MM.1S (cell line): Measurements from ENCODE around the gene MAML3.

Experiments used
- DNase-seq: peaks from one replicate; pipeline ENCODE4 v3.0.0-alpha.2; 2015
- H2AFZ ChIP-seq: fragments of 300-600 bp; sonication (generic); 2 replicates; pipeline ENCODE4 v1.6.0; 2016; ENCODE audit warnings: antibody characterized with exemption, low read length
- H3F3A ChIP-seq: fragments of 300-600 bp; sonication (generic); 2 replicates; pipeline ENCODE4 v1.6.1; 2016; ENCODE audit warnings: mild to moderate bottlenecking, antibody characterized with exemption, low read length, moderate library complexity, mixed read lengths; ENCODE audit not compliant: insufficient read depth
- H3K27ac ChIP-seq: fragments of 300-600 bp; sonication (generic); 2 replicates; pipeline ENCODE4 v1.5.1; 2016; ENCODE audit warnings: mild to moderate bottlenecking, low read length
- H3K27me3 ChIP-seq: fragments of 300-600 bp; sonication (generic); replicated peaks from 2 replicates; pipeline ENCODE4 v1.6.0; 2016; ENCODE audit warnings: low read length; ENCODE audit not compliant: insufficient read depth
- H3K36me3 ChIP-seq: fragments of 300-600 bp; sonication (generic); replicated peaks from 2 replicates; pipeline ENCODE4 v1.6.1; 2016; ENCODE audit warnings: mild to moderate bottlenecking, low read length, mixed read lengths; ENCODE audit not compliant: insufficient read depth
- H3K4me1 ChIP-seq: fragments of 300-600 bp; sonication (generic); 2 replicates; pipeline ENCODE4 v1.6.1; 2016; ENCODE audit warnings: low read length, mixed read lengths
- H3K4me2 ChIP-seq: fragments of 300-600 bp; sonication (generic); 2 replicates; pipeline ENCODE4 v1.6.0; 2016; ENCODE audit warnings: low read depth, low read length
- H3K4me3 ChIP-seq: fragments of 300-600 bp; sonication (generic); 2 replicates; pipeline ENCODE4 v1.5.1; 2016; ENCODE audit warnings: low read length, mixed read lengths
- H3K79me2 ChIP-seq: fragments of 300-600 bp; sonication (generic); 2 replicates; pipeline ENCODE4 v1.6.1; 2016; ENCODE audit warnings: mixed run types, low read length, mixed read lengths
- H3K9ac ChIP-seq: fragments of 300-600 bp; sonication (generic); 2 replicates; pipeline ENCODE4 v1.6.1; 2016; ENCODE audit warnings: low read length, mixed read lengths
- H3K9me2 ChIP-seq: fragments of 300-600 bp; sonication (generic); replicated peaks from 2 replicates; pipeline ENCODE4 v1.6.1; 2016; ENCODE audit warnings: mild to moderate bottlenecking, low read length, mixed read lengths; ENCODE audit not compliant: insufficient read depth
- H3K9me3 ChIP-seq: fragments of 300-600 bp; sonication (generic); replicated peaks from 2 replicates; pipeline ENCODE4 v1.6.1; 2016; ENCODE audit warnings: mild to moderate bottlenecking, low read length, mixed read lengths; ENCODE audit not compliant: insufficient read depth
- H4K20me1 ChIP-seq: fragments of 300-600 bp; sonication (generic); 2 replicates; pipeline ENCODE4 v1.6.1; 2016; ENCODE audit warnings: mild to moderate bottlenecking, low read length, moderate library complexity, mixed read lengths; ENCODE audit not compliant: insufficient read depth
- EZH2 ChIP-seq: fragments of 300-600 bp; sonication (generic); optimal IDR thresholded peaks from 2 replicates; pipeline ENCODE3; 2017; ENCODE audit warnings: low read depth, mild to moderate bottlenecking, antibody characterized with exemption, low read length, mixed read lengths
- EZH2phosphoT487 ChIP-seq: fragments of 300-600 bp; sonication (generic); IDR thresholded peaks from 2 replicates; pipeline ENCODE4 v1.6.1; 2018; ENCODE audit warnings: antibody characterized with exemption, low read length
- TF ChIP-seq, protein P1 (sequence below): fragments of 300-600 bp; sonication (generic); IDR thresholded peaks from 2 replicates; pipeline ENCODE4 v1.5.1; 2016; ENCODE audit warnings: antibody characterized with exemption, low read length, mixed read lengths

The MAML3 gene

DNA sequence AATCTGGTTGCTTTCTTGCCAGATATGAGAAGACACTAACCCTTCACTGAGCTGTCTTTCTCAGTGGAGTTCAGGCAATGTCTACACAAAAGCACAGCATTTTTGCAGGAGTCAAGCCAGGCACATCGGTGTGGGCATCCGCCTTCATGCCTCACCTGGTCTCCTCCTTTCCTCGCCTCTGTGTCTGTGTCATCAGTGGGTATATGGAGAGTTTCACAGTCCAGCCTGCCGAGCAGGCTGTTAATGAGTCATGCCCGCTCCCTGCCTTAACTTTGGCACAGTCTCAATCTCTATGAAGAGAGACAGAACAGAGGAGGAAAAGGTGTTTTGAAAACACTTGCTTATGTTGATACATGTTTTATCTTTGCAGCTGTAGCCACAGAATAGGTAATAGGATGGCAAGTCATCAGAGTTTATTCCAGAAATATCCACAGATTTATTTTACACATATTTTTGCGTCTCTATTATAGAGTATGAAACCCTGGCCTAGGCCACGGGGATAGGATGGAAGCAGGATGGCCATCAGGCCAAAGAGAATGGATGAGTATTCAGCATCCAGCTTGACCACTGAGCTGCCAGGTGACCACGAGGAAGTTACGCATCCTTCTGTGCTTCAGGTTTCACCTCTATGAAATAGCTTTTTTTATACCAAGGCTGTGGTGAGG is 32.8 kb upstream of the MAML3 start:
- DNase-seq, result no peak
- Histone ChIP-seq H3K9me3 (no peaks in the 10 kb centered on the region), H3K27ac (no peak overlapping the region), H3K27me3 (no peaks in the 10 kb centered on the region), H3K9ac (no peak overlapping the region), H3K36me3 (no peaks in the 10 kb centered on the region), H3K4me2 (no peak overlapping the region), H3F3A (no peaks in the 10 kb centered on the region), H2AFZ (no peak overlapping the region), H4K20me1 (no peaks in the 10 kb centered on the region), H3K9me2 (no peaks in the 10 kb centered on the region), H3K4me3 (no peak overlapping the region), H3K4me1 (no peaks in the 10 kb centered on the region), H3K79me2 (no peaks in the 10 kb centered on the region)
- TF ChIP-seq, protein P1, sequence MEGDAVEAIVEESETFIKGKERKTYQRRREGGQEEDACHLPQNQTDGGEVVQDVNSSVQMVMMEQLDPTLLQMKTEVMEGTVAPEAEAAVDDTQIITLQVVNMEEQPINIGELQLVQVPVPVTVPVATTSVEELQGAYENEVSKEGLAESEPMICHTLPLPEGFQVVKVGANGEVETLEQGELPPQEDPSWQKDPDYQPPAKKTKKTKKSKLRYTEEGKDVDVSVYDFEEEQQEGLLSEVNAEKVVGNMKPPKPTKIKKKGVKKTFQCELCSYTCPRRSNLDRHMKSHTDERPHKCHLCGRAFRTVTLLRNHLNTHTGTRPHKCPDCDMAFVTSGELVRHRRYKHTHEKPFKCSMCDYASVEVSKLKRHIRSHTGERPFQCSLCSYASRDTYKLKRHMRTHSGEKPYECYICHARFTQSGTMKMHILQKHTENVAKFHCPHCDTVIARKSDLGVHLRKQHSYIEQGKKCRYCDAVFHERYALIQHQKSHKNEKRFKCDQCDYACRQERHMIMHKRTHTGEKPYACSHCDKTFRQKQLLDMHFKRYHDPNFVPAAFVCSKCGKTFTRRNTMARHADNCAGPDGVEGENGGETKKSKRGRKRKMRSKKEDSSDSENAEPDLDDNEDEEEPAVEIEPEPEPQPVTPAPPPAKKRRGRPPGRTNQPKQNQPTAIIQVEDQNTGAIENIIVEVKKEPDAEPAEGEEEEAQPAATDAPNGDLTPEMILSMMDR, result no peak
- no peak for TF ChIP-seq EZH2
- TF ChIP-seq EZH2phosphoT487, result no peak

DNA sequence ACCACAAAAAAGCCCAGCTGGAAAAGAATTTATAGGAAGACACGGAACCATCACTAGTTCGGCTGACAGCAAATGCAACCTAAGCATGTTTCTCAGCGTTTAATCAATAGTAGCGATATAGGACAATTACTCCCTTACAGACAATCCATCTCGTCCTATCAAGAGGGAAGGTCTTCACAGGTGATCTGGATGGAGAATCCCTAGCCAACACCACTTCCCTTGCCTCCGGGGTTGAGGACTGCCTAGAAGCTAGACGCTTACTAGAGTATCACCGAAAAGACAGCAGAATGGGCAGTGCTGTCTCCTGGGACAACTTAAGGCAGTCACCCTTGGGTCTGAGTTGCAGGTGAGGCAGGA is 32.1 kb upstream of the MAML3 start:
- Histone ChIP-seq H3K4me2 (no peak overlapping the region), H3K27ac (no peak overlapping the region), H2AFZ (no peak overlapping the region), H3K9ac (no peak overlapping the region), H3K9me3 (no peaks in the 10 kb centered on the region), H3F3A (no peaks in the 10 kb centered on the region), H4K20me1 (no peaks in the 10 kb centered on the region), H3K4me3 (no peak overlapping the region), H3K36me3 (no peaks in the 10 kb centered on the region), H3K27me3 (no peaks in the 10 kb centered on the region), H3K9me2 (no peaks in the 10 kb centered on the region), H3K79me2 (no peaks in the 10 kb centered on the region), H3K4me1 (no peaks in the 10 kb centered on the region)
- TF ChIP-seq, protein P1, result no peak
- no peak for TF ChIP-seq EZH2
- no peak for TF ChIP-seq EZH2phosphoT487
- DNase-seq, result no peak

DNA sequence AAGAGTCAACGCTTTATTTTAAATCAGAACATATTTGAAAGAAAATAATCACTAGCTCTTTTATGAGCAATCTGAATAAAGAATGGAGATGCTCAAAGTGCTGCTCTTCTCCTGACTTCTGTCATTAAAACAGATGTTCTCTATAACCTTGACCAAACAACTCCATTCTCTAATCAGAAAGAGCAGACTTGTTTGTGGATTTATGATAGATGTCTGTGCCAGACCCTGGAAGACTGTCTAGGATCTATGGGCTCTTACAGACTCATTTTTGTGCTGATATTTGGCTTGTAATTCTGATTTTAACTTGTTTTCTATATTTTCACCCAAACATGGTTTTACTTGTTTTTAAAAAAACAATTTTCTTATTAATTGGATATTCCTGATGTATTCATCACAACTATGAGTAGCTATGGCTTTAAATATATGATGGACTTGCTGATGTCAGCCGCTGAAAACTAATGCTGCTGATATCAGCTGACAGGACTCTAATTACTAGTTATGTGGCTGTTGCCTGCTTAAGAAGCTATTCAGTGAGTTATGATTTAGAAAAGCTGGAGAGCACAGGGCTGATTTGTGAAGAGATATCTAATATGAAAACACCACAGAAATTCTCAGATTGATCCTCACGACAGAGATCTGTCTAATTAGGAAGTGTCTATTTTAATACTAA is 31.6 kb upstream of the MAML3 start:
- H4K20me1 ChIP-seq, result no peaks in the 10 kb centered on the region

More for the DNA sequence above, 31.6 kb upstream of the MAML3 start:
- Histone ChIP-seq H3K27ac (no peak overlapping the region), H3K9me3 (no peaks in the 10 kb centered on the region), H3K27me3 (no peaks in the 10 kb centered on the region), H3K9me2 (no peaks in the 10 kb centered on the region), H3K79me2 (no peaks in the 10 kb centered on the region), H3K4me2 (no peak overlapping the region), H3K4me1 (no peaks in the 10 kb centered on the region), H3K4me3 (no peak overlapping the region), H3F3A (no peaks in the 10 kb centered on the region), H3K9ac (no peak overlapping the region), H3K36me3 (no peaks in the 10 kb centered on the region), H2AFZ (no peak overlapping the region)
- TF ChIP-seq EZH2 (no peak), EZH2phosphoT487 (no peak)
- TF ChIP-seq, protein P1, result no peak
- no peak for DNase-seq
